22Rv1 (cell line): ENCODE data around the gene OR52W1.

Experiments
- CTCF ChIP-seq: fragments of 450-650 bp; IDR thresholded peaks from 2 replicates; pipeline ENCODE4 v1.5.1; 2017; ENCODE audit warnings: mild to moderate bottlenecking
- ZFX ChIP-seq: fragments of 450-650 bp; IDR thresholded peaks from 2 replicates; pipeline ENCODE4 v1.6.1; 2017; ENCODE audit warnings: antibody characterized with exemption, borderline replicate concordance

- TF ChIP-seq CTCF (no peak), ZFX (no peak)
Observed at GRCh38 chr11:6202041-6202440, 3.0 kb downstream of the OR52W1 start.
